BLaER1 (cell line): ENCODE results near the gene PCIF1.

ENCODE experiments used
- H3K27ac ChIP-seq: shearing (Covaris generic); formaldehyde crosslinking; 2 replicates; pipeline ENCODE4 v1.8.1; 2022
- H3K27me3 ChIP-seq: shearing (Covaris generic); formaldehyde crosslinking; 2 replicates; pipeline ENCODE4 v1.8.1; 2022
- H3K36me3 ChIP-seq: shearing (Covaris generic); formaldehyde crosslinking; 2 replicates; pipeline ENCODE4 v1.8.1; 2022
- H3K4me1 ChIP-seq: shearing (Covaris generic); formaldehyde crosslinking; 2 replicates; pipeline ENCODE4 v1.8.1; 2022
- H3K4me2 ChIP-seq: shearing (Covaris generic); formaldehyde crosslinking; 2 replicates; pipeline ENCODE4 v1.8.1; 2022
- H3K4me3 ChIP-seq: shearing (Covaris generic); formaldehyde crosslinking; 2 replicates; pipeline ENCODE4 v1.8.1; 2022
- H3K9ac ChIP-seq: shearing (Covaris generic); formaldehyde crosslinking; 2 replicates; pipeline ENCODE4 v1.8.1; 2022
- H3K9me3 ChIP-seq: shearing (Covaris generic); formaldehyde crosslinking; 2 replicates; pipeline ENCODE4 v1.8.1; 2022
- H4K20me1 ChIP-seq: shearing (Covaris generic); formaldehyde crosslinking; 2 replicates; pipeline ENCODE4 v1.8.1; 2022
- Cebpa-rat ChIP-seq: shearing (Covaris generic); IDR thresholded peaks from 2 replicates; pipeline ENCODE4 v1.8.1; 2022

PCIF1 gene

DNA sequence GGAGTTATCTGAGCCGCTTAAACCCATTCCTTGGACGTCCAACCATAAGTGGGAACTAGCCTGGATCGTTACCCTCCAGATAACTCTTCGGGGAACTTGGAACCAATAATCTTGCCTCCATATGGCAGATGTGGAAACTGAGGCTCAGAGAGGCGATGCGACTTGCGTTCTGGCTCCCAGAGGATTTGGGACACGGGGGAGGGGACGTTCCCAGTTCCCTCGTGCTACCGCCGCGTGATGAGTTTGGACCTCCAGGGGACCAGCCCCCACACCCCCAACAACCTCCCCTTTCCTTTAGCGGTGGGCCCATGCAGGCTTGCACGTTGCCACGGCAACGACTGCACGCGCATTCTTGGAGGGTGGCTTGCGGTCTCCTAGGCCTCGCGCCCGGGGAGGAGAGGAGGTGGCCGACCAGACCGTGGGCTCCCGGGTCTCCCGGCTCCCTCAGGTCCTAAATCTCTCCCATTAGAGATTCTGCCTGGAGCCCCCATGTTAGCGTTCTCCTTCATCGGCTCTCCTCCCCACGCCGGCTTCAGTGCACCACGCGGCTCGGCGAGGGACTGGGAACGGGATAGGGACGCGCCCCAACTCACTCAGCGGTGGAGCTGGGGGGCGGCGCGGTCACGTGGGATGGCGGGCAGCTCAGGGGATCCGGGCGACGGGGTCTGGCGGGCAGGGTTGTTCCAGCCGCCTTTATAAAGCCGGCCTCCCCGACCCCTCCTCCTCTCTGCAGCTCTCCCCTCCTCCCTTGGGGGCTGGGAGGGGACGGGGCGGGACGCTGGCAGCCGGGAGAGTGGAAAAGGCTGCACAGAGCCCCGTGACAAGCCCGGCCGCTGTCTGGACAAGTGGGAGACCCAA lies 22.8 kb upstream of the PCIF1 start, which contains the start of gene PLTP:
PLTP (minus strand) TSS at position 670 of the 858 bp plus-strand sequence. CDS start 703 bp downstream, outside the sequence.
- Histone ChIP-seq H3K4me2 (peak within 1 kb of the TSS; percentile 97), H3K27ac (peak within 1 kb of the TSS; percentile 11; the same call in 1 of the 2 replicates), H3K27me3 (peaks cover 25% of the 10 kb centered on the region), H3K4me1 (peaks cover 33% of the 10 kb centered on the region), H3K9ac (peak within 1 kb of the TSS; percentile 64), H3K4me3 (peak within 1 kb of the TSS; percentile 67), H4K20me1 (no peaks in the 10 kb centered on the region), H3K36me3 (no peaks in the 10 kb centered on the region; the same call in 1 of the 2 replicates), H3K9me3 (no peaks in the 10 kb centered on the region)
- no peak for TF ChIP-seq Cebpa-rat

DNA sequence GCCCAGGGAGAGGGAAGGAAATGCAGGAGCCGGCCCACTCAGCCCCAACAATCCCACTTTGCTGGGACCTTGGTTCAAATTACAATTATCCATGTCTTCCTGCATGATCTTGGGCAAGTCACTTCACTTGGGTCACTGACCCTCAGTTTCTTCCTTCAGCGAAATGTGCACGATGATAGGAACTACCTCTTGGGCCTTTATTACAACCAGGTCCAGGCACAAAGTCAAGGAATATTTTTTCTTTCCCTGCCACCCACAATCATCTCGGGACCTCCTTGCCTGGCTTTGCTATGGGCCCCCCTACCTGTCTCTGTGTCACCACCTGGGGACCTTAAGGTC lies 22.2 kb upstream of the PCIF1 start:
- peak overlapping the region; percentile 67 for H3K4me3 ChIP-seq
- H3K36me3 ChIP-seq, result no peaks in the 10 kb centered on the region; the same call in 1 of the 2 replicates
- H3K27ac ChIP-seq, result no peak overlapping the region
- no peaks in the 10 kb centered on the region for H4K20me1 ChIP-seq
- H3K9me3 ChIP-seq, result no peaks in the 10 kb centered on the region
- peaks cover 25% of the 10 kb centered on the region for H3K27me3 ChIP-seq
- H3K4me1 ChIP-seq, result peaks cover 33% of the 10 kb centered on the region
- peak overlapping the region; percentile 64 for H3K9ac ChIP-seq
- TF ChIP-seq Cebpa-rat, result no peak
- peak overlapping the region; percentile 97 for H3K4me2 ChIP-seq

DNA sequence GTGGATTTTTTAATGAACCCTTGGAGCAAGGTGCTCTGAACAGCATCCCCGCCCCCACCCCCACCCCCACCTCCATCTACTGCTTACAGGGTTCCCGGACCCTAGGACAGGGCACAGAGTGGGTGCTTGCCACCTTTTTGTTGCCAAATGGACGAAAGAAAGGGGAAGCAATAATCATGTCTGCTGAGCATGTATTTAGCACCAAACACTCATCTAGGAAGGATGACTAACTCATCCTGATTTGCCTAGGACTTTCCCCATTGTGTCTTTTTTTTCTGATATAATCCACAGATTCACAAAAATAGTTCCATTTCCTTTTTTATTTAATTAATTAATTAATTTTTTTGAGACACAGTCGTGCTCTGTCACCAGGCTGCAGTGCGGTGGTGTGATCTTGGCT lies 21.4 kb upstream of the PCIF1 start:
- H3K27ac ChIP-seq, result no peak overlapping the region
- no peak overlapping the region for H3K4me2 ChIP-seq
- no peak overlapping the region for H3K9ac ChIP-seq

DNA sequence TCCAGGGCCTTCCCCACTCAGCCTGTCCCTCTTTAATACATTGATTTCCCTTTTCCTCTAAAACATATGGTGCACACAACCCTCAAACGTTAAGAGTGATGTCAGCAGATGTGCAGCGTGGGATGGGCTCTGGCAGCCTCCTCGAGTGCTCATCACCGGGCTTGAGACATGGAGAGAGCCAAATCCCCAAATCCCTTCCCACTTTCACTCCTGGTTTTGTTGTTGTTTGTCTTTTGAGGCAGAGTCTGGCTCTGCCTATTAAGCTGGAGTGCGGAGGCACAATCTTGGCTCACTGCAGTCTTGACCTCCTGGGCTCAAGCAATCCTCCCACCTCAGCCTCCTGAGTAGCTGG lies 16.7 kb upstream of the PCIF1 start:
- Histone ChIP-seq H4K20me1 (no peaks in the 10 kb centered on the region), H3K4me1 (peaks cover 8% of the 10 kb centered on the region), H3K4me2 (no peak overlapping the region), H3K27ac (no peak overlapping the region), H3K36me3 (no peaks in the 10 kb centered on the region), H3K9me3 (no peaks in the 10 kb centered on the region), H3K9ac (no peak overlapping the region), H3K27me3 (peaks cover 7% of the 10 kb centered on the region), H3K4me3 (no peak overlapping the region)
- no peak for TF ChIP-seq Cebpa-rat

More for the DNA sequence above, 21.4 kb upstream of the PCIF1 start:
- Histone ChIP-seq H4K20me1 (no peaks in the 10 kb centered on the region), H3K27me3 (peaks cover 25% of the 10 kb centered on the region), H3K9me3 (no peaks in the 10 kb centered on the region), H3K4me3 (no peak overlapping the region), H3K4me1 (peaks cover 33% of the 10 kb centered on the region), H3K36me3 (no peaks in the 10 kb centered on the region)
- TF ChIP-seq Cebpa-rat, result no peak

DNA sequence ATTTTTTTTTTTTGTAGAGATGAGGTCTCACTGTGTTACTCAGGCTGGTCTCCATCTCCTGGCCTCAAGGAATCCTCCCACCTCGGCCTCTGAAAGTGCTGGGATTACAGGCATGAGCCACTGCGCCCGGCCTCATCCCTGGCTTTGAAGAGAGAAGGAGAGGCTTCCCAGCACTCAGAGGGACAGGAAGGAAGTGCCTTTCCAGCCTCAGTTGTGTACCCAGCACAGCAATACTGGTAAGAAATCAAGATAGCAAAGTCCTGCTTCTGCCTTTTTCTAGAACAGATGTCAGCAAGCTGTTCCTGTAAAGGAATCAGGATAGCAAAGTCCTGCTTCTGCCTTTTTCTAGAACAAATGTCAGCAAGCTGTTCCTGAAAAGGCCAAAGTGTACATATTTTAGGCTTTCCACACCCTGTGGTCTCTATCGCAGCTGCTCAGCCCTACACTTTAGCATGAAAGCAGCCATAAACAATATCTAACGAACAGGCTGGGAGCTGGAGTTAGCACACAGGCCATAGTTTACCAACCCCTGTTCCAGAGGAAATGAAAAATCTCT lies 16.2 kb upstream of the PCIF1 start:
- no peak for TF ChIP-seq Cebpa-rat
- H3K4me3 ChIP-seq, result no peak overlapping the region
- H3K27me3 ChIP-seq, result peaks cover 6% of the 10 kb centered on the region; the same call in 1 of the 2 replicates
- no peaks in the 10 kb centered on the region for H4K20me1 ChIP-seq
- H3K36me3 ChIP-seq, result no peaks in the 10 kb centered on the region
- no peak overlapping the region for H3K27ac ChIP-seq
- H3K4me2 ChIP-seq, result no peak overlapping the region
- H3K4me1 ChIP-seq, result peaks cover 8% of the 10 kb centered on the region
- H3K9me3 ChIP-seq, result no peaks in the 10 kb centered on the region
- H3K9ac ChIP-seq, result no peak overlapping the region

DNA sequence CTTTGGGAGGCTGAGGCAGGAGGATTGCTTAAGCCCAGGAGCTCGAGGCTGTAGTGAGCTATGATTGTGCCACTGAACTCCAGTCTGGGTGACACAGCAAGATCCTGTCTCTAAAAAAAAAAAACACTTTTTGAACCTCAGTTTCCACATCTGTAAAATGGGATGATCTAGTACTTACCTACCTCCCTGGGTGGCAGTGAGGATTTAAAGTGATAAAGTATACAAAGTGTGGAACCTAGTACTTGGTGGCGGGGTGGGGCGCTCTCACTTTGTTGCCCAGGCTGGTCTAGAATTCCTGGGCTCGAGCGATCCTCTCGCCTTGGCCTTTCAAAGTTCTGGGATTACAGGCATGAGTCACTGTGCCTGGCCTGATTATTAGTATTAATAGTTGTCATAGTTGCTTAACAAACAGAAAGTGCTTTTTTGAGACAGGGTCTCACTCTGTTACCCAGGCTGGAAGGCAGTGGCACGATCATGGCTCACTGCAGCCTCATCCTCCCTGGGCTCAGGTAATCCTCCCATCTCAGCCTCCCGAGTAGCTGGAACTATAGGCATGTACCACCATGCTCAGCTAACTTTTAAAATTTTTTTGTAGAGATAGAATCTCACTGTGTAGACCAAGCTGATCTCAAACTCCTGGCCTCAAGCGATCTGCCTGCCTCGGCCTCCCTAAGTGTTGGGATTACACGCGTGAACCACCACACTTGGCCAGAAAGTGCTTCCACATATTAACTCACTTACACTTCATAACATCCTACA lies 15.5 kb upstream of the PCIF1 start:
- H4K20me1 ChIP-seq, result no peaks in the 10 kb centered on the region
- no peak overlapping the region for H3K9ac ChIP-seq
- no peak overlapping the region for H3K4me3 ChIP-seq
- H3K9me3 ChIP-seq, result no peaks in the 10 kb centered on the region
- H3K4me2 ChIP-seq, result no peak overlapping the region
- H3K4me1 ChIP-seq, result peaks cover 8% of the 10 kb centered on the region
- no peak for TF ChIP-seq Cebpa-rat
- no peaks in the 10 kb centered on the region for H3K36me3 ChIP-seq
- H3K27ac ChIP-seq, result no peak overlapping the region
- peaks cover 3% of the 10 kb centered on the region; the same call in 1 of the 2 replicates for H3K27me3 ChIP-seq

DNA sequence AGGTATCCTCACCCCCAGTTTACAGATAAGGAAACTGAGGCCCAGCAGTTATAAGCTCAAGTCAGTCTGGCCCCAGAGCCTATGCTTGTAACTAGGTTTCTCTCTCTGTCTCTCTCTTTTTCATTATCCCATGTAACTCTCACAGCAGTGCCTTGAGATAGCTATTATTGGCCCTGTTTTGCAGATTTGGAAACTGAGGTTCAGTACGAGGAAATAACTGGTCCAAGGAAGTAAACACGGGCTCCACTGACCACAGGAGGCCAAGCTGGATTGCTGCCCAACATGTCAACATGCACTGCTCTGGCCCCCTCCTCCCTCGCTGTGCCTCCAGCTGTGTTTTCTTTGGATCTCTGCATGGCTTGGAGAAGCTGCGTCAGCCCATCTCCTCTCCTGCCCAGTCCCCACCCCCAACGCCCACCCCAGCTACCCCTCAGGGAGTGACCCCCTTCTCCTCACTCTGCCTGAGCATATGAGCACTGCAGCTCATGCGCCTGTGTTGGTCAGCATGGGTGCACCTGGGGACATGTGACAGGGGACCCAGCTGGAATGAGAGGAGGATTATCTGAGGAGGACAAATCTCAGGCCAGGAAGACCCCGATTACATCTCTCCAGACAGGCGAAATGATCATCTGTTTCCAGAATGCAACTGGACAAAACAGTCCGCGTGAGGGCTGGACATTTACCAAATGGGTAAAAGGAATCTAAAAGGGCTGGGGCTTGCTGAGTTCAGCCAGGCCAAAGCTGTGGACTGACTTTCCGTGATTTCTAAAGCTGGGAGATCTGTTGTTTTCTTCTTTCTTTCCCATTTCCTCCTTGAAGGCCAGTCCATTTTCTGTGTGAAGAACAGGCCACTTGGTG lies 14.7 kb upstream of the PCIF1 start:
- no peak overlapping the region for H3K27ac ChIP-seq
- no peaks in the 10 kb centered on the region for H3K9me3 ChIP-seq
- peaks cover 8% of the 10 kb centered on the region for H3K4me1 ChIP-seq
- H3K4me2 ChIP-seq, result no peak overlapping the region
- H3K27me3 ChIP-seq, result no peaks in the 10 kb centered on the region
- no peaks in the 10 kb centered on the region for H3K36me3 ChIP-seq
- H3K4me3 ChIP-seq, result no peak overlapping the region
- H4K20me1 ChIP-seq, result no peaks in the 10 kb centered on the region
- H3K9ac ChIP-seq, result no peak overlapping the region
- TF ChIP-seq Cebpa-rat, result no peak

DNA sequence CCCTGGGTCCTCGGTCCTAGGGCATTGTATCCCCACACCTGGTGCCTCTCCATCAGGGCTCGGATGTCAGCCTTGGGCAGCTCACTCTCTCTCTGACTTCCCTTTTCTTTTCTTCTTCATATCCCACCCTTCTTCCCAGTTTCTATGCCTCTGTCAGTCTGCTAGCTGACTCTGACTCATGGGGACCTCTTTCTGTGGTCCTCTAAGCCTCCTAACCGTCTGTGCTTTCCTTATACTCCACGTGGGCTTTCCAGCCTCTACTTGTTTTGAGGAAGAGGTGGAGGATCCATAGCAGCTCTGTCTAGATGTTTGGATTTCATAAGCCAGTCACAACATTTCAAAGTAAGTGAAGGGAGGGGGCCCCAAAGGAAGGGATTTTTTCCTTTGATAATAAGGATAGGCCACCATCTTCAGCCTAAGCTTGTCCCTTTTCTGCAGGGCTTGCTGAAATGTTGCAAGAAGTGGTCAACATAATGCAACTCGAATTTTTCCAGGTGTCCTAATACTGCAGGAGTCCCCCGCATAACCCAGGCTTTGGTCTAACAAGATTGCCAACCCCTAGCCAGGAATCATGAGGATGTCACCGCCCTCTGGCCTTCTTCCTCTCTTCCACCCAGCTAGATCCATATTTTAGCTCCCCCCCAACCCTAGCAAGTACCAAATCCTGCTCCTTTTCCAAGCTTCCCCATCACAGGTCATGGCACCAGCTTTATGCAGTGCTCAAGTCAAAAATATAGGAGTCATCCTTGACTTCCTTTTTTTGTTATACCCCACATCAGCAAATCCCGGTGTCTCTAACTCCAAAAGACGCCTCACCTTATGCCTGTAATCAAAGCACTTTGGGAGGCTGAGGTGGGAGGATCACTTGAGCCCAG lies 13.8 kb upstream of the PCIF1 start:
- H3K36me3 ChIP-seq, result no peaks in the 10 kb centered on the region
- no peak for TF ChIP-seq Cebpa-rat
- peaks cover 8% of the 10 kb centered on the region for H3K4me1 ChIP-seq
- H3K9ac ChIP-seq, result no peak overlapping the region
- H3K4me2 ChIP-seq, result no peak overlapping the region
- no peaks in the 10 kb centered on the region for H4K20me1 ChIP-seq
- H3K9me3 ChIP-seq, result no peaks in the 10 kb centered on the region
- H3K4me3 ChIP-seq, result no peak overlapping the region
- no peak overlapping the region for H3K27ac ChIP-seq
- no peaks in the 10 kb centered on the region for H3K27me3 ChIP-seq
